Breast epithelium (tissue), 3 donors: ENCODE data around the gene RASA3.

ENCODE experiments used
- POLR2A ChIP-seq: fragments of 450-650 bp; IDR thresholded peaks from one replicate; pipeline ENCODE4 v1.6.1; 2016; ENCODE audit warnings: antibody characterized with exemption, mild to moderate bottlenecking, moderate library complexity
- TF ChIP-seq, protein P1 (sequence below), 3 donors: fragments of 450-650 bp; IDR thresholded peaks; one replicate each; pipeline ENCODE4 v1.5.1; 2016 to 2017; ENCODE audit warnings: antibody characterized with exemption in 3 of 3, mild to moderate bottlenecking in 3 of 3, moderate library complexity in 3 of 3

DNA sequence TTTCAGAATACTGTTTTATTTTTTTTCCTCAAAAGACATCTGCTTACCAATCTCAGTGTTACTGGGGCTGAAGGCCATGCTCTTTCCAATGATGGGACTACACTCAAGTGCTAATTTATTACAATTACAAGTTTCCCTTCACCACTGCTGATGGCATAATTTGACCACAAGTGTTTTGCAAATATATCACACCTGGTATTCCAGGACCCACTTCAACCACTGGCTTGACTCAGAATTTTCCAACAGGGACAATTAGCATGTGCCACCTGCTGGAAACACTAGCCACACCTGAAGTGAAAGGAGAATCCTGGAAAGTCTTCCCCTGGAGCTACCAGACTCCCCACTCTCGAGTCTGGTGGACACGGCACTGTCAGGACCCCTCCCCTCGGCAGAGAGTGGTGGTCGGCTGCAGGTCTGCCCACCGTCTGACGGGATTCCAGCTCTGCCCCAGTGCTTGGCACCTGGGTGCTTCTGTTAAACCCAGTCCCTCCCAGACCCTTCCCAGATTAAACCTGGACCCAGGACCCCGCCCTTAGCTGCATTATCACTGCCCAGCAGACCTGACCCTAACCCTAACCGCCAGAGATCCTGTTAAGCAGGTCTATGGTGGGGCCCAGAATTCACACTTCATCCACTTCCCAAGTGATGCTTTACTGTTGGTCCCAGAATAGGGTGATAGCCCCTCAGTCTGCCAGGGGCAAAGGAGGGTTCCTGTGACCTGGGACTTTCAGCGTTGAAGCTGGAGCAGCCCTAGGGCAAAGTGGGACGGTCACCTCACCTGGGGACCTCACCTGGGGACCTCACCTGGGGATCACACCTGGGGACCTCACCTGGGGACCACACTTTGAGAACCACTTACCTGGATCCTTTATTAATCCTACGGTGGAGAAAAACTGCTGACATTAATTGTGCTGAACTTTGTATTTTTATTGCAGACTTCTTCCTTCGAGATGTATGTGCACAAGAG is 17.6 kb upstream of the RASA3 start:
- TF ChIP-seq, protein P1, sequence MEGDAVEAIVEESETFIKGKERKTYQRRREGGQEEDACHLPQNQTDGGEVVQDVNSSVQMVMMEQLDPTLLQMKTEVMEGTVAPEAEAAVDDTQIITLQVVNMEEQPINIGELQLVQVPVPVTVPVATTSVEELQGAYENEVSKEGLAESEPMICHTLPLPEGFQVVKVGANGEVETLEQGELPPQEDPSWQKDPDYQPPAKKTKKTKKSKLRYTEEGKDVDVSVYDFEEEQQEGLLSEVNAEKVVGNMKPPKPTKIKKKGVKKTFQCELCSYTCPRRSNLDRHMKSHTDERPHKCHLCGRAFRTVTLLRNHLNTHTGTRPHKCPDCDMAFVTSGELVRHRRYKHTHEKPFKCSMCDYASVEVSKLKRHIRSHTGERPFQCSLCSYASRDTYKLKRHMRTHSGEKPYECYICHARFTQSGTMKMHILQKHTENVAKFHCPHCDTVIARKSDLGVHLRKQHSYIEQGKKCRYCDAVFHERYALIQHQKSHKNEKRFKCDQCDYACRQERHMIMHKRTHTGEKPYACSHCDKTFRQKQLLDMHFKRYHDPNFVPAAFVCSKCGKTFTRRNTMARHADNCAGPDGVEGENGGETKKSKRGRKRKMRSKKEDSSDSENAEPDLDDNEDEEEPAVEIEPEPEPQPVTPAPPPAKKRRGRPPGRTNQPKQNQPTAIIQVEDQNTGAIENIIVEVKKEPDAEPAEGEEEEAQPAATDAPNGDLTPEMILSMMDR (IDR thresholded peaks at IDR 0.05): no peak
- TF ChIP-seq POLR2A: no peak
